ENCODE data around the gene DYRK3. TPM values are rescaled to one million over a fixed set of nuclear protein-coding genes. Genes with fewer than 3 reads are reported as not detected.
A peak's percentile ranks its signal among the peaks of the same experiment; 100 is the strongest.

The DYRK3 gene
- total and polyA plus RNA-seq, 7 donors = 0.60 to 7.8 (median 3.2) TPM

- intact Hi-C loops (cut with DNase I) = no loop called here
Measured at GRCh38 chr1:206589206-206589605, 46.1 kb upstream of the DYRK3 start.

DNA sequence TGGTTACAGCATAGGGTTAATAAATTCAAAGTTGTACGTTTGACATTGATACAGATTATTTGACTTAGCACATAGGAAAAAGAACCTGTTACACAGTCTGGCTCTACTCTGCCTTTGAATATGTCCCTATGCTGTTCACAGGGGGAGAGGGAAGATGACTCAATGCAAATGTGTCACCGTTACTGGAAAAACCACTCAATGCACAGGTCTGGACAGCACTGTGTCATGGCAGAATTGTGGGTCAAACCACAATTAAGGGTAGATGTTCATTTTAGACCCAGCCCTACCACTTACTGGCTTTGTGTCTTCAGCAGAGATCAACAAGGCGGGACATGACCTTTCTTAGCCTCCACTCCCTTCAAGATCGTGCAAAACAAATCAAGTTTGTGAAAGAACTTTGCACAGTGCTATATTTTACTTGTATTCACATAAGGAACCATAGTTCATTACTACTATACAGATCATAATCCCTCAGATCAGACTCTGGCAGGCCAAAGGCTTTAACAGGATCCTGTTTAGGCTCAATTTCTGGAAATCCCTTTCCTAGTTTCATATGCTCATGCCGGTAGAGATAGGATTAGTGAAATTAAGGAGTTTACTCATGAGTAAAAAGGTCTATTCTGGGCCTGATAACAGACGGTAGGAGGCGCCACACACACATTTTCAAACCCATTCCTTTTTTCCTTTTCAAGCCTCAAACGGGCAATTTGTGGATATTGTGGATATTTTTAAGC lies 45.1 kb upstream of the DYRK3 start:
- no peak for DNase-seq
- intact Hi-C loops (cut with DNase I) = no loop called here
- H3K27ac ChIP-seq = peak overlapping the region in 1 of 4 donors; percentile 53
- 55% methylated on average over 8 of the region's 8 CpGs for WGBS, 2 donors
- H3K27me3 ChIP-seq = no peaks in the 10 kb centered on the region
- H3K9me3 ChIP-seq = no peaks in the 10 kb centered on the region
- peaks cover 16 to 85% (median 31%) of the 10 kb centered on the region in 4 donors for H3K36me3 ChIP-seq
- peak in 1 of 4 donors; percentile 41 for TF ChIP-seq POLR2AphosphoS5 (IDR thresholded peaks at IDR 0.05)
- TF ChIP-seq POLR2A (IDR thresholded peaks at IDR 0.05) = no peak
- no peak for TF ChIP-seq EP300 (IDR thresholded peaks at IDR 0.05)
- TF ChIP-seq, protein P1, sequence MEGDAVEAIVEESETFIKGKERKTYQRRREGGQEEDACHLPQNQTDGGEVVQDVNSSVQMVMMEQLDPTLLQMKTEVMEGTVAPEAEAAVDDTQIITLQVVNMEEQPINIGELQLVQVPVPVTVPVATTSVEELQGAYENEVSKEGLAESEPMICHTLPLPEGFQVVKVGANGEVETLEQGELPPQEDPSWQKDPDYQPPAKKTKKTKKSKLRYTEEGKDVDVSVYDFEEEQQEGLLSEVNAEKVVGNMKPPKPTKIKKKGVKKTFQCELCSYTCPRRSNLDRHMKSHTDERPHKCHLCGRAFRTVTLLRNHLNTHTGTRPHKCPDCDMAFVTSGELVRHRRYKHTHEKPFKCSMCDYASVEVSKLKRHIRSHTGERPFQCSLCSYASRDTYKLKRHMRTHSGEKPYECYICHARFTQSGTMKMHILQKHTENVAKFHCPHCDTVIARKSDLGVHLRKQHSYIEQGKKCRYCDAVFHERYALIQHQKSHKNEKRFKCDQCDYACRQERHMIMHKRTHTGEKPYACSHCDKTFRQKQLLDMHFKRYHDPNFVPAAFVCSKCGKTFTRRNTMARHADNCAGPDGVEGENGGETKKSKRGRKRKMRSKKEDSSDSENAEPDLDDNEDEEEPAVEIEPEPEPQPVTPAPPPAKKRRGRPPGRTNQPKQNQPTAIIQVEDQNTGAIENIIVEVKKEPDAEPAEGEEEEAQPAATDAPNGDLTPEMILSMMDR (IDR thresholded peaks at IDR 0.05) = peak in 1 of 4 experiments; percentile 13
- no peak overlapping the region for H3K4me3 ChIP-seq
- peaks cover 0 to 25% (median 16%) of the 10 kb centered on the region in 4 donors for H3K4me1 ChIP-seq

More at GRCh38 chr1:206589206-206589605, 46.1 kb upstream of the DYRK3 start:
- peak in 3 of 4 donors; percentile 29 to 43 (median 32) for TF ChIP-seq POLR2AphosphoS5 (IDR thresholded peaks at IDR 0.05)
- TF ChIP-seq, protein P1 (IDR thresholded peaks at IDR 0.05) = no peak
- peaks cover 12 to 78% (median 26%) of the 10 kb centered on the region in 4 donors for H3K36me3 ChIP-seq
- H3K27ac ChIP-seq = peak overlapping the region in 2 of 4 donors; percentile 46 to 53
- WGBS, 2 donors = 75 to 83% methylated on average over 7 of the region's 7 CpGs
- H3K9me3 ChIP-seq = no peaks in the 10 kb centered on the region
- H3K27me3 ChIP-seq = no peaks in the 10 kb centered on the region
- peak; percentile 75 for DNase-seq
- H3K4me3 ChIP-seq = no peak overlapping the region
- H3K4me1 ChIP-seq = peaks cover 0 to 25% (median 16%) of the 10 kb centered on the region in 4 donors

DNA sequence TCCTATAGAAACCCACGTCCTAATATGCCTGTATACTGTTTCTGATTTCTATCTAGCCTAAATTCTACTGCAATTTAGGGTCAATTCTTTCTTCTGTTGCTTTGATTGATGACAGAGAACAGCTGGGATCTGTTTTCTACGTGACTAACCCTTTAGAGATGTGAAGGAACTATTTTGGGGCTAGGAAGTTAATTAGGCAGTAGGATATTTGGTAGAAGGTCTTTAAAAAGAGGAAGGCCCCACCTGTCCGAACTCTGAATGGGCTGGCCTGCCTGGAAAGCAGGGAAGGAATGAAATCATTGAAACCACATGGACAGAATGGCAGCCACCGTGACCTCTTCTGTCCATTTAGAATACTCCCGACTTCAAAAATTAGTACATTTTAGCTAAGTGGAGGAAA lies 44.1 kb upstream of the DYRK3 start:
- H3K27me3 ChIP-seq = no peaks in the 10 kb centered on the region
- H3K4me1 ChIP-seq = peaks cover 0 to 25% (median 16%) of the 10 kb centered on the region in 4 donors
- H3K36me3 ChIP-seq = peaks cover 23 to 88% (median 34%) of the 10 kb centered on the region in 4 donors
- WGBS, 2 donors = 90 to 94% methylated on average over 5 of the region's 5 CpGs
- intact Hi-C loops (cut with DNase I) = no loop called here
- no peak for DNase-seq
- no peak overlapping the region for H3K4me3 ChIP-seq
- TF ChIP-seq EP300 (IDR thresholded peaks at IDR 0.05) (no peak), POLR2AphosphoS5 (IDR thresholded peaks at IDR 0.05) (no peak), POLR2A (IDR thresholded peaks at IDR 0.05) (no peak)
- TF ChIP-seq, protein P1 (IDR thresholded peaks at IDR 0.05) = no peak
- H3K9me3 ChIP-seq = no peaks in the 10 kb centered on the region
- H3K27ac ChIP-seq = no peak overlapping the region

GRCh38 chr1:206591696-206592095 lies 43.6 kb upstream of the DYRK3 start:
- TF ChIP-seq POLR2AphosphoS5 (IDR thresholded peaks at IDR 0.05) (no peak), POLR2A (IDR thresholded peaks at IDR 0.05) (no peak), EP300 (IDR thresholded peaks at IDR 0.05) (no peak)
- TF ChIP-seq, protein P1 (IDR thresholded peaks at IDR 0.05) = no peak
- H3K4me3 ChIP-seq = no peak overlapping the region
- 94% methylated on average over 9 of the region's 9 CpGs for WGBS, 2 donors
- no peak overlapping the region for H3K27ac ChIP-seq
- DNase-seq = no peak
- no peaks in the 10 kb centered on the region for H3K27me3 ChIP-seq
- H3K36me3 ChIP-seq = peaks cover 24 to 90% (median 37%) of the 10 kb centered on the region in 4 donors
- intact Hi-C loops (cut with DNase I) = no loop called here
- H3K4me1 ChIP-seq = peaks cover 0 to 25% (median 16%) of the 10 kb centered on the region in 4 donors
- no peaks in the 10 kb centered on the region for H3K9me3 ChIP-seq
